KBM-7 (cell line): Measurements from ENCODE around the gene ST3GAL3.

Experiments used
- DNase-seq: peaks from one replicate; pipeline ENCODE4 v3.0.0-alpha.2; 2015
- in situ Hi-C: fragments of 300-500 bp; cut with MboI; formaldehyde crosslinking; loops from 2 replicates; pipeline ENCODE4 v1.14.3; 2020; ENCODE audit warnings: low sequenced_read_pairs, low pct_unique_long_range_greater_than_20kb, mixed read lengths

ST3GAL3 gene

DNA sequence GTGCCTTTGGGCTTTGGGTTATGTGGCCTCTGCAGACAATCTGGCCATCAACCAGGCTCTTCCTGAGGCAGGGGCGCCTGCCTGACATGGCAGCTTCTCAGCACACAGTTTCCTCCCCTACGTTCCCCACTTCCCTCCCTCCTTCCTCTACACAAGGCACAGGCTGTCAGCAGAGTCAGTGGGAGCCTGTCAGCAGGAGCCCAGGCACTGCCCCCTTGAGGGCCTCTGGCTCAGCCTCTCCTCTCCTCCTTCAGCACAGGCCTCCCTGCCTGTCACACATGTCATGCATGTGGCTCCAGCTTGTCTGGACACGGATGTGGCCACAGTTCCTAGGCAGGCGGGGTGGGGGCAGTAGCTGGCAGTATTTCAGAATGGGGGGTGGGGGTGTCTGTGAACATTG is 174.1 kb downstream of the ST3GAL3 start:
- DNase-seq = peak; percentile 76

GRCh38 chr1:43882763-43883162 is 175.4 kb downstream of the ST3GAL3 start:
- in situ Hi-C loops = no loop called here
- no peak for DNase-seq

More for the DNA sequence above, 174.1 kb downstream of the ST3GAL3 start:
- in situ Hi-C loops = no loop called here

DNA sequence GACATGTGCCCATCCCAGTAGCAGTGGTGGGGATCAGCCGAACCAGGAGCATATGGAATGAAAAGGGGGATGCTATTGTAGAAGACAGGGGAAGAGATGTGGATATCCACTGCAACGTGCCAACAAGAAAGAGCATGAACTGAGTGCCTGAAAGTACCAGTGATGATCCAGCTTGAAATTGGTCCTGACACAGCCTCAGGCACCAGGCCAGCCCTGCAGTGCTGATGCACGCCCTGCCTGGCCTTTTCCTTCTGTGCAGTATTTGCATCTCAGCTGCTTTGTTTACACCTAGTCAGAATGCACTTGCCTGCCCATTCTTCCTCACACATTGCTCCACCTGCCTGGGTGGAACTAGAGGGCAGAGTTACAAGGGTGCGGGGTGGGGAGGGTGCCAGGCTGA is 176.0 kb downstream of the ST3GAL3 start:
- in situ Hi-C loops = no loop called here
- no peak for DNase-seq

GRCh38 chr1:43885279-43885801 is 178.0 kb downstream of the ST3GAL3 start:
- in situ Hi-C loops = no loop called here
- no peak for DNase-seq

- no peak for DNase-seq
- in situ Hi-C loops = no loop called here
These were observed 180.4 kb downstream of the ST3GAL3 start for GRCh38 chr1:43887748-43888147.

- in situ Hi-C loops = no loop called here
- no peak for DNase-seq
These were observed 183.5 kb downstream of the ST3GAL3 start for GRCh38 chr1:43890815-43891214.

GRCh38 chr1:43893006-43893405 is 185.7 kb downstream of the ST3GAL3 start:
- no peak for DNase-seq
- in situ Hi-C loops = no loop called here

DNA sequence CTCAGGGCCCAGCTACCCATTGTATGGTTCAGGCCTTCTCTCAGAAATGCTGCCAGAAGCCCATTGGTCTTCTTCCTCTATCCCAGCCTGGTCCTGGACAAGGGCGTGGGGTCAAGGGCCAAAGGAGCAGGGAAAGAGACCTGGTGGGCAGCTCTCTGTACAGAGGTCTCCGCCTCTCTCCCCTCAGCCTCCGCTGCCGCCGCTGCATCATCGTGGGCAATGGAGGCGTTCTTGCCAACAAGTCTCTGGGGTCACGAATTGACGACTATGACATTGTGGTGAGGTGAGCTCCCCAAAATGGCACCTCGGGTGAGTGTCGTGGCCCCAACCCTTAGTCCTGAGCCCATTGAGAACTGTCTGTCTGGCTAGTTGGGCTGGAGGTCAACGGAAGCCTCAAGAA is 191.6 kb downstream of the ST3GAL3 start:
- DNase-seq = no peak
- in situ Hi-C loops = no loop called here

DNA sequence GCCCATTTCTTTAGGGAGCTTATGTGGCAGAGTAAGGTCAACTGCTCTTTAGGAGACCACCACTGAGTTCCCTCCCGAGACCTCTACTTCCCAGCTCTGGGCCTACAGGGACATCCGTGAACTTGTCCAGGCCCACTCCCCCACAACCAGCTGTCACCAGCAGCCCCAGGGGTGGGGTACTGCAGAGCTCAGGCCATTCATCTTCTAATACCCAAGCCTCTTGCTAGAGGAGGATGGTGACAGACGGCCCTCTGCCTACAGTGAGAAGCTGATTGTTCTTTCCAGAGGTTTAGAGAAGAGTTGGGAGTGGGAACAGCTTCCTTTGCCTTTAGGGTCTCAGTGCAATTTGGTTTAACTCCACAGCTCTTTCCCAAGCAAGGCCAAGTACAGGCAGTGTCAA is 193.1 kb downstream of the ST3GAL3 start:
- in situ Hi-C loops = no loop called here
- DNase-seq = no peak

DNA sequence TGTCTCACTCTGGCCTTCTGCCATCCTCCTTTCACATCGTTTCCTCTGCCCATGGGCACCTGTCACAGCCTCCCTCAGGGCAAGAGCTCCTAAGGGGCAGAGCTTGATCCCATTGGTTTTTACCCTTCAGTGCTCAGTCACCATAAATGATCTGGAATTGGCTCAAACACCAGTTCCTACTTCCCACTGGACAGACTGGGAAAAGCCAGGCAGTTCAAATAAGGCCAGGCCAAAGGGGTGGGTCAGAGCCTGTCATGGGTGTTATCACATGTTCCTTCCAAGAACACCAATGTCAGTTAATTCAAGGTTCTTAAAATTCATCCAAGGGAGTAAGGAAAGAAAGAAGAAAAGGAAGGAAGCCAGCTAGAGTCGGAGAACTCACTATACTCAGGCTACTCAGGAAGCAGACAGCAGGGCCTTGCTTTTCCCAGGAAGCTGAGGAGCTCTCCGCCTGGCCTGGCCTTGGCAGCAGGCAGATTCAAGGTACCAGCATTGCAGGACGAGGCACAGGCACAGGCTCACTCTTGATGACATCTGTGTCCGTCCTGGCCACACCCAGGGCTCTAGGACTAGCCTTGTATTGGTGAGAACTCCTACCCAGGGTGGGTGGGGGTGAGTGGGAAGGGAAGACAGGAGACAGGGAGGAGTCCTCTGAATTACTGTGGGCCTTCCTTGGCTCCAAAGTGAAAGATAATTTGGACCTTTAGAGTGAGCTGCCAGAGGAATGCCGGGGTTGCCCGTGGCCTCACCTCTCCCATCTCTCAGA is 194.0 kb downstream of the ST3GAL3 start:
- in situ Hi-C loops = no loop called here
- DNase-seq = no peak

DNA sequence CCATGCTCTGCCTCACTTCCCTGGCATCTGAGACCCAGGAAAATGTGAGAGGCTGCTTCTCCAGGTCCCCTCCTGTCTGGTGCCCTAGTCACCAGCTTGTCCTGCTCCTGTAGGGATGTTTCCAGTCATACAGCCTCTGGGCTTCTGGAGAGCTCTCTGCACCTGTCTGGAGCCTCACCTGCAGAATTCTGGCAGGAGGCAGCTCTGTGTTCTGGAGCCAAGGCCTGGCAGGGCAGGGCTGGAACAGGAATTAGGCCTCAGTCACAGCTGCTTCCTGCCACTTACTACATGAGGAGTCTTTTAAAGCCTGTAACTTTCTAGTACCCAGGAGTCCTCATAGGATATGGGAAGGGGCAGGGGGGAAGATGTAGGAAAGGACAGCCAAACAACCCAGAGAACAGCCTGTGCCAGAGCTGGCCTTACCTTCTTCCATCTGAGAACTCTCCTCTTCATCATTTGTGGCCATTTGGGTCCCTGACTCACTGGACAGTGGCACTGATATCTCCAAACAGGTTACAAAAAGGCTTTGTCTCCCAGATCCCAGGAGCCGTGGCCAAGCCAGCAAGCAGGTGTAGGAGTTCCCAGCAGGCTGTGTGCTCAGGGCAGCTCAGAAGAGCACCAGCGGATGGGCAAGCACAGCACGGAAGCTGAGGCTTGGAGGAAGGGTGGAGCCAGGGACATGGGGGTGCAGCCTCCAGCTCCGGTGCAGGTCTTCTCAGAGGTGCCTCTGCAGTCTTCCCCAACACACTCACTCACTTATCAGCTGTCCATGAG is 194.9 kb downstream of the ST3GAL3 start:
- no peak for DNase-seq
- in situ Hi-C loops = no loop called here

GRCh38 chr1:43904660-43905551 is 197.6 kb downstream of the ST3GAL3 start:
- no peak for DNase-seq
- in situ Hi-C loops = no loop called here

GRCh38 chr1:43908226-43908625 is 200.9 kb downstream of the ST3GAL3 start:
- DNase-seq = no peak
- in situ Hi-C loops = no loop called here

DNA sequence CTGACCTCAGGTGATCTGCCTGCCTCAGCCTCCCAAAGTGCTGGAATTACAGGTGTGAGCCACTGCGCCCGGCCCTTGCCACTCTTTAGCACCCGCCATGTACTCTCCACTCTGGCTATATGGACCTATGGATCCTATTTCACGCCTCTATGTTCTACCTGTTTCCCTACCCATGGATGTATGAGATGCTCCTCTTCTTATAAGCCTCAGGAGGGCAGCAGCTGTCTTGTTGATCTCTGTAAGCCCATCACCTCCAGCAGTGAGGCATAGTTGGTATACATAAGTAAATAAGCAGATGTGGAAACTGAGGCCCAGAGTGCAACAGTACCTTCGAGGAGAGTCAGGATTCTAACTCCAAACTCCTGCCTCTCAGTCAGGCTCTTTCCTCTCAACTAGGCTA is 201.5 kb downstream of the ST3GAL3 start:
- no peak for DNase-seq
- in situ Hi-C loops = no loop called here

DNA sequence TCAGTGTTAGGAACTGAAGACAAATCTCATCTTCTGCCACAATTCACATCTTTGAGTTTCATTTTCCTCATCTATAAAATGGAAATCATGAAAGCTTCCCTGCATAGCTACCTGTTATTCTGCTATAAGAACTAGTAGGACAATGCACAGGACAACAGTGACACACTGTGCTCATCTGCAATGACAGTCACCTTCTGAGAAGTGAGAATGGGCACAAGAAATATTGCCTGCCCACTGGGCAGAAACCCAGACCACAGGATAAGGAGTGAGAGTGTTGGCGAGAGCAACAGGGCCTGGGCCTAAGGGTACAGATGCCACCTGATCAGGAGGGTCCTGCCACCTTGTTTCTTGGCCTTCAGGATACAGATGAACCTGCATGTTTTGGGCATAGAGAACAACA is 203.0 kb downstream of the ST3GAL3 start:
- in situ Hi-C loops = no loop called here
- DNase-seq = no peak

DNA sequence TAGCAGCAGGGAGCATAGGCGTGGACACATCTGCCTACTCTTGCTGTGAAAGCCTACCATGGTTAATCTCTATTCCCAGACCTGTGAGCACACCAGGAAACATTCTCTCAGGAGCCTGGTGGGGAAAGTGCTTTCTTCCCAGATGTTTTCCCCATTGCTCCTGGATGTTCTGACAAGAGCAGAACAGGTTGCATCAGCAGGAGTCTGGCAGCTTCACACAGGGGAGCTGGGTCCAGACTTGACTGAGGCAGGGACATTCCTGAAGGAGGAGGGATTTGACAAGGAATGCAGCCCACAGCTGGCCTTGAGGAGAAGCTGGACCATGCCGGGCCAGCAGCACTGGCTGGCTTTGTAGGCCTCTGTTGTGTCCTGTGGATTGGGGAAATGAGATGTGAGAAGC is 205.3 kb downstream of the ST3GAL3 start:
- DNase-seq = no peak
- in situ Hi-C loops = no loop called here

DNA sequence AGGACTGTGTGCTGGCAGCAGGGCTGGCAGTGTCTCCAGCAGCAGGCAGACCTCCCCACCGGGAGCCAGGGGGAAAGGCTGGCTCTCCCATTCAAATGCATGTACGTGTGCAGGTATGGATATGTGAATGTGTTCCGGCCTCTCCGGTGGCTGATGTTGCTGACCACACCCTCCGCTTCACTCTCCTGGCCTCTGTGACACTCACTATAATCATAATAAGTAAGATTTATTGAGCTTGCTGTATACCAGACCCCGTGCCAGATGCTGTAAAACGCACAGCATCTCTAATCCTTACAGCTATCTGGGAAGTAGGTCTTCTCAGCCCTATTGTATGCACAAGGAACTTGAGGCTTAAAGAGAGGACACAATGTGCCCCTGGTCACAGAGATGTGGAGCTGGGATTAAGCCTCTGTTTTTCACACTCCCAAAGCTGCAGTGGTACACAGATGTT is 205.7 kb downstream of the ST3GAL3 start:
- in situ Hi-C loops = no loop called here
- no peak for DNase-seq

GRCh38 chr1:43913666-43914360 is 206.5 kb downstream of the ST3GAL3 start:
- in situ Hi-C loops = no loop called here

More at GRCh38 chr1:43913666-43914360, 206.5 kb downstream of the ST3GAL3 start:
- no peak for DNase-seq
